Activated CD4-positive, alpha-beta T cell treated with anti-CD3 and anti-CD28 coated beads, Interleukin-2, amount 50 U/mL, for 1 hour (primary cell): ENCODE results near the gene FSTL5.

Experiments
- DNase-seq: peaks from one replicate; pipeline ENCODE4 v3.0.0-alpha.2; 2020

The FSTL5 gene

GRCh38 chr4:161680146-161680545 is 483.7 kb downstream of the FSTL5 start:
- DNase-seq: no peak

GRCh38 chr4:161664740-161665139 is 499.1 kb downstream of the FSTL5 start:
- no peak for DNase-seq

GRCh38 chr4:161663844-161664243 is 500.0 kb downstream of the FSTL5 start:
- DNase-seq: no peak

- DNase-seq: no peak
Observed at GRCh38 chr4:161658676-161659075, 505.1 kb downstream of the FSTL5 start.

GRCh38 chr4:161657616-161658015 is 506.2 kb downstream of the FSTL5 start:
- no peak for DNase-seq

GRCh38 chr4:161656594-161656993 is 507.2 kb downstream of the FSTL5 start:
- DNase-seq: no peak

- no peak for DNase-seq
Observed at GRCh38 chr4:161655148-161655547, 508.7 kb downstream of the FSTL5 start.

- no peak for DNase-seq
Observed at GRCh38 chr4:161653697-161654096, 510.1 kb downstream of the FSTL5 start.

GRCh38 chr4:161651586-161651985 is 512.2 kb downstream of the FSTL5 start:
- no peak for DNase-seq

GRCh38 chr4:161650812-161651211 is 513.0 kb downstream of the FSTL5 start:
- no peak for DNase-seq

- no peak for DNase-seq
Observed at GRCh38 chr4:161647757-161648156, 516.0 kb downstream of the FSTL5 start.

- DNase-seq: no peak
Observed at GRCh38 chr4:161642708-161643107, 521.1 kb downstream of the FSTL5 start.

GRCh38 chr4:161629694-161630441 is 533.9 kb downstream of the FSTL5 start:
- no peak for DNase-seq

- no peak for DNase-seq
Observed at GRCh38 chr4:161604516-161605300, 559.1 kb downstream of the FSTL5 start.

- DNase-seq: no peak
Observed at GRCh38 chr4:161601011-161601410, 562.8 kb downstream of the FSTL5 start.

GRCh38 chr4:161595230-161595771 is 568.5 kb downstream of the FSTL5 start:
- DNase-seq: no peak

GRCh38 chr4:161585011-161585410 is 578.8 kb downstream of the FSTL5 start:
- DNase-seq: no peak

GRCh38 chr4:161583549-161583948 is 580.3 kb downstream of the FSTL5 start:
- no peak for DNase-seq

- no peak for DNase-seq
Observed at GRCh38 chr4:161581262-161582230, 582.3 kb downstream of the FSTL5 start.

GRCh38 chr4:161577579-161578301 is 586.1 kb downstream of the FSTL5 start:
- DNase-seq: no peak

- DNase-seq: no peak
Observed at GRCh38 chr4:161573836-161574235, 590.0 kb downstream of the FSTL5 start.

- DNase-seq: no peak
Observed at GRCh38 chr4:161564230-161564834, 599.5 kb downstream of the FSTL5 start.
